GM19351 (cell line): ENCODE data around the gene SUPT5H.

ENCODE experiments used
- ATAC-seq: cut with Tn5 transposase; IDR thresholded peaks from one replicate; pipeline ENCODE4 v1.9.1; 2021; ENCODE audit warnings: mild to moderate bottlenecking, moderate library complexity; ENCODE audit not compliant: unreplicated experiment

The SUPT5H gene

DNA sequence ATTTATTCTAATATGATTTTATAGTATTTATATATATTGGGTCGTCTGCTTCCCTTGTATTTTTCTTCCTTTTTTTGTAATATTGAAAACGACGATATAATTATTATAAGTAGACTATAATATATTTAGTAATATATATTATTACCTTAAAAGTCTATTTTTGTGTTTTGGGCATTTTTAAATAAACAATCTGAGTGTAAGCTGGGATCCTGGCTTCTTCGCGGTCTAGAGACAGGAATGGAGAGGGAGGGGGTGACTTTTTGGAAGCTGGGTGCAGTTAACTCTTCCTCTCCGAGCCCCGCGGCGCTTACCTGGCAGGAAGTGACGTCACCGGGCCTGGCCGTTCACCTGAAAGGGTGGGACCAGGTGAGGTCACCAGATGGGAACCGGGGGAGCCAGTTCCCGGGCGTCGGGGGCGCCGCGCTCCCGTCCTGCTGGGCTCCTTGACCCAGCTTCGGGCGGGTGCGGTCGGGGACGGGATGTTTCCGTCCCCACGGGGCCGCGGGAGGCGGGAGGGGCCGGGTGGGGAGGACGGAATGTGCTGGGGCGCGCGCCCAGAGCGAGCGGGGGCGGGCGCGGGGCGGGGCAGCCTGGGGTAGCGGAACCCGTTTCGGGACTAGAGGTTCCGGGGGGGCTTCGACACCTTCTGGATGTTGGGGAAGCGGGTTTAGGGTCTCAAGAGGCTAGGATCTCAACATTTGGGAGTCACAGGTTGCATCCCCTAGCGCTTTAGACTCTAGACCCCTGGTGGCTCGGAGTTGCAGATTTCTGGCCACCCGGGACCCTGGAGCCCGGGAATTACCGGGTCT lies 36.0 kb upstream of the SUPT5H start:
- ATAC-seq, result no peak

GRCh38 chr19:39410017-39410830 lies 35.2 kb upstream of the SUPT5H start:
- no peak for ATAC-seq

- ATAC-seq, result no peak
Observed at GRCh38 chr19:39410831-39411080, 34.6 kb upstream of the SUPT5H start.

- no peak for ATAC-seq
Observed at GRCh38 chr19:39411081-39411831, 34.1 kb upstream of the SUPT5H start.

DNA sequence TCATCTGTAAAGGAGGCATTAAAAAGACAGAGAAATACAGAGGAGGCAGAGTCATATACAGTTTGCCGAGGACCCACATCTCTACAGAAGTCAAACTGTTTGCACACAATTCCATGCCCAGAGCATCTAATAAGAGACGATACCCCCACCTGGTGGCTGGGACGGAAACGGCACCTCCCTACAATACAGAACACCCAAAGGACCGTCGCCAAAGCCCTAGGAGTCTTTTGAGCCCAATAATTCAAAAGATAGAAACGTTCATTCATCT lies 33.6 kb upstream of the SUPT5H start:
- peak; percentile 21 for ATAC-seq

DNA sequence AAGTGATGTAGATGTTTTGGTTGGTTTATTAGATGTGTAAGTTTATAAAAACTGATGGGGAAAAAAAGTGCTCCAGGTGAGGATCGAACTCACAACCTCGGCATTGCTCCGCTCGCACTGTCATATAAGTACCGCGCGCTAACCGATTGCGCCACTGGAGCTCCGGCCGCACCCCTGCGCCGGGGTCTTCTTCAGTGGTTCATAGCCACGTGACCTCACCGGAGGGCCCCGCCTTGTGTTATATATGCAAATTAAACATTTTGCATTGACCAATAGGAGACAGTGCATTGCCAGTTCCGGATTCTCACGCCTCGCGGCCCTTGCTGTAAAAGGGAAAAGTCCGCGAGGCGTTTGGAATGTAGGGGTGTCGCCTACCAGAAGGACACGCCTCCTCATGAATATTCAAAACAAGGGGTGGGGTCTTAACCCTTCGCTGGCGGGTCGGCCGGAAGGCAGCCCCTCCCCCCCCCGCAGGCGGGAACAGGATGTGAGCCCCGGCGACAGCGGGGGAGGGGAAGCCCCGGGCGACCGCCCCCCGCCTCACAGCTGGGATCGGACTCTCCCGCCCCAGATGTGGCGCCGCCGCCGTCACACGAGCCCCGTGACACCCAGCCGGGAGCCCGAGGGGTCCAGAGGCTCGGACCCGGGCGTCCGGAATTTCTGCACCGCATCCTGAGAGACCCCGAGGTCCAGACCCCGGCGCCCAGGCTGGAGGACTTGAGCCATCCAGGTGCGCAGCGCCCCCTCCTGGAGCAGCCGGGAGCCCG lies 33.1 kb upstream of the SUPT5H start, which contains the start of gene PLEKHG2:
PLEKHG2 (plus strand) TSS at position 570 of the 767 bp plus-strand sequence. CDS start 1,418 bp downstream, outside the sequence.
- peak; percentile 58 for ATAC-seq

- no peak for ATAC-seq
Observed at GRCh38 chr19:39412867-39413271, 32.5 kb upstream of the SUPT5H start.

GRCh38 chr19:39413272-39413910 lies 32.0 kb upstream of the SUPT5H start:
- no peak for ATAC-seq

DNA sequence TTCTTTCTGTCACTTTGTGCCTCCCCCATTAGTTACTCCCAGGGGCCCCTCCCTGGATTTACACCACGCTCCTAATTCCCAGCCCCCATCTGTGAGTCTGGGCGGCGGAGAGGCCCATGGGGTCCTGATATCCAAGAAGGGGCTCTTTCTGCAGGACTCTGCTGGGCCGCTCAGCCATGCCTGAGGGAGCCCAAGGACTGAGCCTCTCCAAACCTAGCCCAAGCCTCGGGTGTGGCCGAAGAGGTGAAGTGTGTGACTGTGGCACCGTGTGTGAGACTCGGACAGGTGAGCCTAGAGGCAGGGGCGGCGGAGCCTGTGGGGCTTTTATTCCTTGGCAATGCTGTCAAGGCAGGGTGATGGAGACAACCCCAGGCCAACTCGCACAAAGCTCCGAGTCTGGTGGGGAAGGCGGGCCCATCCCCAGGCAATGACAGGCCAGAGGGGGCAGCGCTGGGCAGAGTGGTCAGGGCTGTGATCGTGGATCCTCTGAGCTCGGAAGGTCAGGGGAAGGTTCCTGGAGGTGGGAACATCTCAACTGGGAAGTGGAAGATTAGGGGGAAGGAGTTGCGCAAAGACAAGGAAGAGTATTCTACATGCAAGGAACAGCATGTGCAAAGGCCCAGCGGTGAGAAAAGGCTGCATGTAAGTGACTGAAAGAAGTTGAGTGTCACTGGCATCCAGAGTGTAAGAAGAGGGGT lies 31.3 kb upstream of the SUPT5H start:
- no peak for ATAC-seq

DNA sequence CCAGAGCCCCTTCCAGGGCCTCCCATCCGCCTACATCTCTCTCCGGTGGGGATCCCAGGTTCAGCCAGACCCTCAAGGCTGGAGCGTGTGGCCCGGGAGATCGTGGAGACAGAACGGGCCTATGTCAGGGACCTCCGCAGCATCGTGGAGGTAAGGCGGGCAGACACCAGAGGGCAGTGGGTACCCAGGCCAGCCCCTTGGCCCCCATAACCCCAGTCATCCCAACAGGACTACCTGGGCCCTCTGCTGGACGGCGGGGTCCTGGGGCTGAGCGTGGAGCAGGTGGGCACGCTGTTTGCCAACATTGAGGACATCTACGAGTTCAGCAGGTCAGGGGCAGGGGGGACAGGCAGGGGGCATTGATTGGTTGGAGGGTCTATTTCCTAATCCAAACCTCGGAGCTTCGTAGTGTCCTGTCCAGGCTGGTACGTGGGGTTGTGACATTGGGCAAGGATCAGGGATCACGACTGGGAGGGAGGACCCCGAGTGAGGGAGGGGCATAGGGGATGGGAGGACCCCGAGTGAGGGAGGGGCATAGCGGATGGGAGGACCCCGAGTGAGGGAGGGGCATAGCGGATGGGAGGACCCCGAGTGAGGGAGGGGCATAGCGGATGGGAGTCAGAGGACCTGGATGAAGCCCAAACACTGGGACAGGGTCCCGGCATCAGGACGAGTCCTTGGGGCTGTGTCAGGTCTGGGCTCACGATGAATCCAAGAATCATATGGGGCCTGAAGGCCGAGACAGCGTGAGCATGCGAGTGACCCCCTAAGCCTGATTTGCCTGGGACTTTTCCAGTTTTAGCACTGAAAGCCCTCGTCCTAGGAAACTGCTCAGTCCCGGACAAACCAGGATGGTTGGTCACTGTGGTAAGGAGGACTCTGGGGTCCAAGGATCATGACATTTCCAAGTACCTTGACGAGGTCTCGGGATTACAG lies 30.0 kb upstream of the SUPT5H start:
- no peak for ATAC-seq

DNA sequence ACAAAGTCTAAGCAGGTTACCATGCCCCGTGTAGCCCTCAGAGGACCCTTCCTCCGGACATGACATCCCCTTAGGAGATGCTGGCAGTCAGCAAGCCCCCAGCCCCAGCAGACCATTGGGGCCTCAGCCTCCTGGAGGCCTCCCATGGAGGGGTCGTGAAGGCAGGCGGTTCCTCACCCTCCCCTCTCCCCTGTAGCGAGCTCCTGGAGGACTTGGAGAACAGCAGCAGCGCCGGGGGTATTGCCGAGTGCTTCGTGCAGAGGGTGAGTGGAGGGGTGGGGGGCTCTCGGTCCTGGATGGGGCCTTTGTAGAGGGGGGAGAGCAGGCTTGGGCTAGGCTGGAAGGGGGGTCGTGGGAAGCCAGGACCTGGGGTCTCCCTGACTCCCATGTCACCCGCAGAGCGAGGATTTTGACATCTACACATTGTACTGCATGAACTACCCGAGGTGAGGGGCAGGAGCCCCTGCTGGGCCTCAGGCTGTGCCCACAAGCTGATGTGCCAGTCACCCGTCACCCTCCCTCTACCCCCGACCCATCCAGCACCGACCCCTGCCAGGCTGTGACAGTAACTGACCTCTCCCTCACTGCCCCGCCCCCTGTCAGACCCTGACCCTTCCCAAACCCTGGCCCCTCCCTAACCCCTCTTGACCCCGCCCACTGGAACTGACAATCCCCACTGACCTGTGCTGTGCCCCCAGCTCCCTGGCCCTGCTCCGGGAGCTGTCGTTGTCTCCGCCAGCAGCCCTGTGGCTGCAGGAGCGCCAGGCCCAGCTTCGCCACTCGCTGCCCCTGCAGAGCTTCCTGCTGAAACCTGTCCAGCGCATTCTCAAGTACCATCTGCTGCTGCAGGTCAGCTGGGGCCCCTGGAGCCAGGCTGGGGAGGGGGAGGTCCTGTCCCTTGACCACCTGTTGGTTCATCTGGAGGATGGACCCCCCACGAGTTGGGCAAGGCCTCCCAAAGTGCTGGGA lies 28.9 kb upstream of the SUPT5H start:
- ATAC-seq, result no peak

DNA sequence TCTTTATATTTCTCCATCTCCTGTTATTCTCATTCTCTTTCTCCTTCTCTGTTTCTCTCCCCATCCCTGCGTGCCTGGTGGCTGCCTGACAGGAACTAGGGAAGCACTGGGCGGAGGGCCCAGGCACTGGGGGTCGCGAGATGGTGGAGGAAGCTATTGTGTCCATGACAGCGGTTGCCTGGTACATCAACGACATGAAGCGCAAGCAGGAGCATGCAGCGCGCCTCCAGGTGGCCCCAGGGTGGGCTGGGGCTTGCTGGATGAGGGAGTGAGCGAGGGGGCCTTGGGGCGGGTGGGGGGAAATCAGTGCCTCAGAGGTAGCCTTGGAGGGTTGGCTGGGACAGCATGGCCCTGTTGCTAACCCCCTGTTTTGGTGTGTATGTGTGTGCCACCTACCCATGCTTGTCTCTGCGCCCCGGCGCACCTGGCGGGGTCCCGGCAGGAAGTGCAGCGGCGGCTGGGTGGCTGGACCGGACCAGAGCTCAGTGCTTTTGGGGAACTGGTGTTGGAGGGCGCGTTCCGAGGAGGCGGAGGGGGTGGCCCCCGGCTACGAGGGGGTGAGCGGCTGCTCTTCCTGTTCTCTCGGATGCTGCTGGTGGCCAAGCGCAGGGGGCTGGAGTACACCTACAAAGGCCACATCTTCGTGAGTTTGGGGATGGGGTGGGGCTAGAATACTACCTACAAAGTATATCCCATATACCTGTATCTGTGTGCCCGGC lies 27.8 kb upstream of the SUPT5H start:
- ATAC-seq, result no peak

DNA sequence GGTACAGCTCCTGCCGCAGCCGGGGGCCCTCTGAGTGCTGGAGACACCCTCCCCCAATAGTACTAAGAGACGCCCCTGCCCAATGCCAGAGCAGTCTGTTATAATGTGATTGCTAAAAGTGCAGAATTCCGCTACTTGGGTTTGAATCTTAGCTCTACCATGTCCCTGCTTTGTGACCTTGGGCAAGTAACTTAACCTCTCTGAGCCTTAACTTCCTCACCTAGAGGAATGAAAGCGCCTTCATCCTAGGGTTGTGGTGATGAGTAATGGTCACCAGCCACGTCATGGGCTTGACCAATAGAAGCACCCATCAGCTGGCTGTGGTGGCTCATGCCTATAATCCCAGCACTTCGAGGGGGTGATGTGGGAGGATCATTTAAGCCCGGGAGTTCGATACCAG lies 26.4 kb upstream of the SUPT5H start:
- ATAC-seq, result no peak

GRCh38 chr19:39420769-39421168 lies 24.6 kb upstream of the SUPT5H start:
- ATAC-seq, result no peak

GRCh38 chr19:39422020-39422419 lies 23.4 kb upstream of the SUPT5H start:
- ATAC-seq, result no peak

DNA sequence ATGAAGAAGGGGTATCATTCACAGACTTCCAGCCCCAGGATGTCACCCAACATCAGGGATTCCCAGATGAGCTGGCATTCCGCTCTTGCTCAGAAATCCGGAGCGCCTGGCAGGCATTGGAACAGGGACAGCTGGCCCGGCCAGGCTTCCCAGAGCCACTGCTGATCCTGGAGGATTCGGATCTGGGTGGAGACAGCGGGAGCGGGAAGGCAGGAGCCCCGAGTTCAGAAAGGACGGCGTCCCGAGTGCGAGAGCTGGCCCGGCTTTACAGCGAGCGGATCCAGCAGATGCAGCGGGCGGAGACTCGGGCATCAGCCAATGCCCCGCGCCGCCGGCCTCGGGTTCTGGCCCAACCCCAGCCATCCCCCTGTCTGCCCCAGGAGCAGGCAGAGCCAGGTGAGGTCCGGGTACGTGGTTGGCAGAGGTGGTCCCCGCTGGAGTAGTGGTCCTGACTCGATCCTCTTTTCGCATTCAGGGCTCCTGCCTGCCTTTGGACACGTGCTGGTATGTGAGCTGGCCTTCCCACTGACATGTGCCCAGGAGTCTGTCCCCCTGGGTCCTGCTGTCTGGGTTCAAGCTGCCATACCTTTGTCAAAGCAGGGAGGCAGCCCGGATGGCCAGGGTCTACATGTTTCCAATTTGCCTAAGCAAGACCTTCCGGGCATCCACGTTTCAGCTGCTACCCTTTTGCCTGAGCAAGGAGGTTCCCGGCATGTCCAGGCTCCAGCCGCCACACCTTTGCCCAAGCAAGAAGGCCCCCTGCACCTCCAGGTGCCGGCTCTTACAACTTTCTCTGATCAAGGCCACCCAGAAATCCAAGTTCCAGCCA lies 21.9 kb upstream of the SUPT5H start:
- ATAC-seq, result no peak
